IPS-18c (cell line): ENCODE data around the gene MTUS2.

Source experiments
- H3K4me3 ChIP-seq: 2 replicates; pipeline ENCODE4 v1.7.0; 2013; ENCODE audit warnings: low read depth, mild to moderate bottlenecking, low read length, moderate library complexity; ENCODE audit not compliant: insufficient read depth
- H3K9me3 ChIP-seq: one replicate; pipeline ENCODE4 v1.6.1; 2013; ENCODE audit warnings: mild to moderate bottlenecking, low read length, moderate library complexity; ENCODE audit not compliant: control insufficient read depth, insufficient read depth

Gene MTUS2

GRCh38 chr13:29159871-29160270 is 339.7 kb downstream of the MTUS2 start:
- no peak overlapping the region for H3K4me3 ChIP-seq
- H3K9me3 ChIP-seq = no peaks in the 10 kb centered on the region

GRCh38 chr13:29160862-29161261 is 340.7 kb downstream of the MTUS2 start:
- Histone ChIP-seq H3K9me3 (no peaks in the 10 kb centered on the region), H3K4me3 (no peak overlapping the region)

- H3K4me3 ChIP-seq = no peak overlapping the region
- H3K9me3 ChIP-seq = no peaks in the 10 kb centered on the region
These were observed 341.5 kb downstream of the MTUS2 start for GRCh38 chr13:29161676-29162075.

- Histone ChIP-seq H3K4me3 (no peak overlapping the region), H3K9me3 (no peaks in the 10 kb centered on the region)
These were observed 342.6 kb downstream of the MTUS2 start for GRCh38 chr13:29162638-29163235.

GRCh38 chr13:29164116-29164515 is 344.0 kb downstream of the MTUS2 start:
- Histone ChIP-seq H3K9me3 (no peaks in the 10 kb centered on the region), H3K4me3 (no peak overlapping the region)

- Histone ChIP-seq H3K4me3 (no peak overlapping the region), H3K9me3 (no peaks in the 10 kb centered on the region)
These were observed 345.1 kb downstream of the MTUS2 start for GRCh38 chr13:29165216-29165615.

GRCh38 chr13:29165840-29166239 is 345.7 kb downstream of the MTUS2 start:
- Histone ChIP-seq H3K9me3 (no peaks in the 10 kb centered on the region), H3K4me3 (no peak overlapping the region)

- Histone ChIP-seq H3K9me3 (no peaks in the 10 kb centered on the region), H3K4me3 (no peak overlapping the region)
These were observed 350.4 kb downstream of the MTUS2 start for GRCh38 chr13:29170436-29171082.

GRCh38 chr13:29171244-29171643 is 351.1 kb downstream of the MTUS2 start:
- H3K9me3 ChIP-seq = no peaks in the 10 kb centered on the region
- H3K4me3 ChIP-seq = no peak overlapping the region

GRCh38 chr13:29174093-29174492 is 354.0 kb downstream of the MTUS2 start:
- H3K9me3 ChIP-seq = no peaks in the 10 kb centered on the region

GRCh38 chr13:29175250-29175873 is 355.2 kb downstream of the MTUS2 start:
- no peaks in the 10 kb centered on the region for H3K9me3 ChIP-seq
- no peak overlapping the region for H3K4me3 ChIP-seq

More at GRCh38 chr13:29174093-29174492, 354.0 kb downstream of the MTUS2 start:
- H3K4me3 ChIP-seq = no peak overlapping the region

- no peaks in the 10 kb centered on the region for H3K9me3 ChIP-seq
- H3K4me3 ChIP-seq = no peak overlapping the region
These were observed 359.9 kb downstream of the MTUS2 start for GRCh38 chr13:29180055-29180454.

- Histone ChIP-seq H3K9me3 (no peaks in the 10 kb centered on the region), H3K4me3 (no peak overlapping the region)
These were observed 362.1 kb downstream of the MTUS2 start for GRCh38 chr13:29182216-29182615.

- H3K9me3 ChIP-seq = no peaks in the 10 kb centered on the region
- H3K4me3 ChIP-seq = no peak overlapping the region
These were observed 365.8 kb downstream of the MTUS2 start for GRCh38 chr13:29185926-29186325.

GRCh38 chr13:29187584-29187983 is 367.4 kb downstream of the MTUS2 start:
- Histone ChIP-seq H3K4me3 (no peak overlapping the region), H3K9me3 (no peaks in the 10 kb centered on the region)

- Histone ChIP-seq H3K4me3 (no peak overlapping the region), H3K9me3 (no peaks in the 10 kb centered on the region)
These were observed 370.2 kb downstream of the MTUS2 start for GRCh38 chr13:29190298-29190697.

- no peaks in the 10 kb centered on the region for H3K9me3 ChIP-seq
- no peak overlapping the region for H3K4me3 ChIP-seq
These were observed 372.9 kb downstream of the MTUS2 start for GRCh38 chr13:29193083-29193482.

GRCh38 chr13:29195456-29195855 is 375.3 kb downstream of the MTUS2 start:
- H3K4me3 ChIP-seq = no peak overlapping the region
- no peaks in the 10 kb centered on the region for H3K9me3 ChIP-seq
